DOHH2 (cell line): Measurements from ENCODE around the gene DENR.

Experiments used
- EZH2phosphoT487 ChIP-seq: fragments of 200-600 bp; sonication (generic); IDR thresholded peaks from 2 replicates; pipeline ENCODE4 v1.6.1; 2017; ENCODE audit warnings: borderline replicate concordance, mild to moderate bottlenecking, antibody characterized with exemption, low read length, moderate library complexity, mixed read lengths
- TF ChIP-seq, protein P1 (sequence below): fragments of 200-600 bp; sonication (generic); IDR thresholded peaks from one replicate; pipeline ENCODE4 v1.5.1; 2014; ENCODE audit warnings: antibody characterized with exemption, mild to moderate bottlenecking, low read depth, low read length; ENCODE audit not compliant: poor library complexity, severe bottlenecking

DNA sequence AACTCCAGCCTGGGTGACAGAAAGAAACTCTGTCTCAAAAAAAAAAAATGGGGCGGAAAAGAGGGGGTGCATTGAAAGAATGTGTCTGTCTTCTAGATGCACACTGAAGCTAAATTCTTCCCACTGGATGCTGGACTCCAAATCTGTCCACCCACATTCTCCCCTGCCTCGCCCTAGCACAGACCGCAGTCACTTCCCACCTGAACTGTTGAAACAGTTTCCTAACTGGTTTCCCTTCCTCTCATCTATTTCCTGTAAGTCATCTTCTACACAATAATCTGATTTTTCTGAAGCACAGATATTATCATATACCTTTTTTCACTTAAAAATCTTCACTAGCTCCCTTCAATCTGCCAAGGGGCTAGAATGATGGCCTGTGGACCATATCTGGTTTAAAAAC lies 20.5 kb upstream of the DENR start:
- TF ChIP-seq, protein P1, sequence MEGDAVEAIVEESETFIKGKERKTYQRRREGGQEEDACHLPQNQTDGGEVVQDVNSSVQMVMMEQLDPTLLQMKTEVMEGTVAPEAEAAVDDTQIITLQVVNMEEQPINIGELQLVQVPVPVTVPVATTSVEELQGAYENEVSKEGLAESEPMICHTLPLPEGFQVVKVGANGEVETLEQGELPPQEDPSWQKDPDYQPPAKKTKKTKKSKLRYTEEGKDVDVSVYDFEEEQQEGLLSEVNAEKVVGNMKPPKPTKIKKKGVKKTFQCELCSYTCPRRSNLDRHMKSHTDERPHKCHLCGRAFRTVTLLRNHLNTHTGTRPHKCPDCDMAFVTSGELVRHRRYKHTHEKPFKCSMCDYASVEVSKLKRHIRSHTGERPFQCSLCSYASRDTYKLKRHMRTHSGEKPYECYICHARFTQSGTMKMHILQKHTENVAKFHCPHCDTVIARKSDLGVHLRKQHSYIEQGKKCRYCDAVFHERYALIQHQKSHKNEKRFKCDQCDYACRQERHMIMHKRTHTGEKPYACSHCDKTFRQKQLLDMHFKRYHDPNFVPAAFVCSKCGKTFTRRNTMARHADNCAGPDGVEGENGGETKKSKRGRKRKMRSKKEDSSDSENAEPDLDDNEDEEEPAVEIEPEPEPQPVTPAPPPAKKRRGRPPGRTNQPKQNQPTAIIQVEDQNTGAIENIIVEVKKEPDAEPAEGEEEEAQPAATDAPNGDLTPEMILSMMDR = no peak
- no peak for TF ChIP-seq EZH2phosphoT487
